Ishikawa (cell line): ENCODE data around the gene FHIT.

Source experiments
- CEBPB ChIP-seq: IDR thresholded peaks from 2 replicates; pipeline ENCODE4 v1.6.1; 2012
- TAF1 ChIP-seq: IDR thresholded peaks from 2 replicates; pipeline ENCODE4 v1.6.1; 2012; ENCODE audit warnings: low read depth, mild to moderate bottlenecking
- TF ChIP-seq, protein P1 (sequence below): IDR thresholded peaks from 2 replicates; pipeline ENCODE4 v1.6.1; 2012; ENCODE audit warnings: low read depth, mild to moderate bottlenecking
- TF ChIP-seq, protein P2 (sequence below): IDR thresholded peaks from 2 replicates; pipeline ENCODE4 v1.6.1; 2012

DNA sequence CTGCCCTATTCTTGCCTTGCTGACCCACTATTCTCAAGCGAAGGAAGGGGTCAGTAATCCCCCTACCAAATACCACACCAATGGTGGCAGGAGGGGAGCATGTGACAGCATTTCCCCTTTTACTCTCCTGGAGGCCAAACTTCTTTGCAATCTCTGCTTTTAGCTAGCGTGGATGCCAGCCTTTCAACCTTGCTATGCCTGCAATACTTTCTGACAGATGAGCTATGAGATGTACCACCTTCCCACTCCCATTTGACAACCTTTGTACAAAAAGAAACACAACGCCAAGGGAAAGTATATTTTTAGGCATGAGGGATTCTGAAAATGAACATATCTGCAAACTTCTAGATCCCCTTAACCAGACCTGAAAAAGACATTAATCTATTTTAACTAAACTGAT, 302.1 kb downstream of the FHIT start:
- TF ChIP-seq, protein P1, sequence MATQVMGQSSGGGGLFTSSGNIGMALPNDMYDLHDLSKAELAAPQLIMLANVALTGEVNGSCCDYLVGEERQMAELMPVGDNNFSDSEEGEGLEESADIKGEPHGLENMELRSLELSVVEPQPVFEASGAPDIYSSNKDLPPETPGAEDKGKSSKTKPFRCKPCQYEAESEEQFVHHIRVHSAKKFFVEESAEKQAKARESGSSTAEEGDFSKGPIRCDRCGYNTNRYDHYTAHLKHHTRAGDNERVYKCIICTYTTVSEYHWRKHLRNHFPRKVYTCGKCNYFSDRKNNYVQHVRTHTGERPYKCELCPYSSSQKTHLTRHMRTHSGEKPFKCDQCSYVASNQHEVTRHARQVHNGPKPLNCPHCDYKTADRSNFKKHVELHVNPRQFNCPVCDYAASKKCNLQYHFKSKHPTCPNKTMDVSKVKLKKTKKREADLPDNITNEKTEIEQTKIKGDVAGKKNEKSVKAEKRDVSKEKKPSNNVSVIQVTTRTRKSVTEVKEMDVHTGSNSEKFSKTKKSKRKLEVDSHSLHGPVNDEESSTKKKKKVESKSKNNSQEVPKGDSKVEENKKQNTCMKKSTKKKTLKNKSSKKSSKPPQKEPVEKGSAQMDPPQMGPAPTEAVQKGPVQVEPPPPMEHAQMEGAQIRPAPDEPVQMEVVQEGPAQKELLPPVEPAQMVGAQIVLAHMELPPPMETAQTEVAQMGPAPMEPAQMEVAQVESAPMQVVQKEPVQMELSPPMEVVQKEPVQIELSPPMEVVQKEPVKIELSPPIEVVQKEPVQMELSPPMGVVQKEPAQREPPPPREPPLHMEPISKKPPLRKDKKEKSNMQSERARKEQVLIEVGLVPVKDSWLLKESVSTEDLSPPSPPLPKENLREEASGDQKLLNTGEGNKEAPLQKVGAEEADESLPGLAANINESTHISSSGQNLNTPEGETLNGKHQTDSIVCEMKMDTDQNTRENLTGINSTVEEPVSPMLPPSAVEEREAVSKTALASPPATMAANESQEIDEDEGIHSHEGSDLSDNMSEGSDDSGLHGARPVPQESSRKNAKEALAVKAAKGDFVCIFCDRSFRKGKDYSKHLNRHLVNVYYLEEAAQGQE, result no peak
- TF ChIP-seq, protein P2, sequence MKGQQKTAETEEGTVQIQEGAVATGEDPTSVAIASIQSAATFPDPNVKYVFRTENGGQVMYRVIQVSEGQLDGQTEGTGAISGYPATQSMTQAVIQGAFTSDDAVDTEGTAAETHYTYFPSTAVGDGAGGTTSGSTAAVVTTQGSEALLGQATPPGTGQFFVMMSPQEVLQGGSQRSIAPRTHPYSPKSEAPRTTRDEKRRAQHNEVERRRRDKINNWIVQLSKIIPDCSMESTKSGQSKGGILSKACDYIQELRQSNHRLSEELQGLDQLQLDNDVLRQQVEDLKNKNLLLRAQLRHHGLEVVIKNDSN, result no peak
- TF ChIP-seq TAF1, result no peak
- no peak for TF ChIP-seq CEBPB
